H1 (cell line): ENCODE data around the gene FADS2. TPM values are rescaled to one million over a fixed set of nuclear protein-coding genes. Genes with fewer than 3 reads are reported as not detected.

Experiments
- CTCF ChIA-PET: fragments of 300-600 bp; sonication (Branson Sonifier 250); formaldehyde crosslinking; loops from one replicate; lab custom pipeline; 2021; ENCODE audit not compliant: partially characterized antibody; lab: Charles Lee
- POLR2A ChIA-PET: fragments of 300-600 bp; sonication (Branson Sonifier 250); formaldehyde crosslinking; loops from one replicate; lab custom pipeline; 2021; ENCODE audit warnings: inconsistent platforms; ENCODE audit not compliant: partially characterized antibody; lab: Charles Lee
- DNase-seq, 2 experiments: peaks; one replicate each; pipeline versions ENCODE4 v3.0.0 to v3.0.0-alpha.2; 2010 to 2022; ENCODE audit warnings: low spot score in 2 of 2, low read depth in 1 of 2, mixed read lengths in 1 of 2
- FAIRE-seq: peaks from 2 replicates; lab custom pipeline; 2011; peaks lifted over from hg19 to GRCh38; lab: Jason Lieb, UNC
- H2AFZ ChIP-seq: 2 replicates; pipeline ENCODE4 v1.8.1; 2012; ENCODE audit warnings: low read length, inconsistent platforms
- H2AK5ac ChIP-seq: 2 replicates; pipeline ENCODE4 v1.6.1; 2013; ENCODE audit warnings: low read depth, low read length
- H2BK120ac ChIP-seq: replicated peaks from 2 replicates; pipeline ENCODE3; 2013; ENCODE audit warnings: low read depth, low read length, inconsistent platforms
- H2BK12ac ChIP-seq: 2 replicates; pipeline ENCODE4 v1.6.1; 2013; ENCODE audit warnings: low read depth, low read length
- H2BK15ac ChIP-seq: 2 replicates; pipeline ENCODE4 v1.6.1; 2013; ENCODE audit warnings: low read length
- H2BK20ac ChIP-seq: 2 replicates; pipeline ENCODE4 v1.6.1; 2013; ENCODE audit warnings: low read length
- H2BK5ac ChIP-seq: 2 replicates; pipeline ENCODE4 v1.6.1; 2013; ENCODE audit warnings: low read depth, low read length
- H3K14ac ChIP-seq: 2 replicates; pipeline ENCODE4 v1.6.1; 2013; ENCODE audit warnings: inconsistent platforms; ENCODE audit not compliant: insufficient read length
- H3K18ac ChIP-seq: 2 replicates; pipeline ENCODE4 v1.6.1; 2013; ENCODE audit warnings: low read length; ENCODE audit errors: extremely low read depth
- H3K23ac ChIP-seq: 2 replicates; pipeline ENCODE4 v1.6.1; 2013; ENCODE audit warnings: inconsistent platforms; ENCODE audit not compliant: insufficient read length
- H3K23me2 ChIP-seq: 2 replicates; pipeline ENCODE4 v1.6.1; 2013; ENCODE audit warnings: low read depth, low read length
- H3K27ac ChIP-seq: 2 replicates; pipeline ENCODE4 v1.6.1; 2011; ENCODE audit warnings: low read depth, low read length, inconsistent platforms
- H3K27me3 ChIP-seq, 4 experiments: replicated peaks in 1 of 4; 1 replicate in 1 of 4; 2 replicates in 3 of 4; pipeline versions ENCODE4 v1.6.1 to v1.8.1; 2011 to 2013; ENCODE audit warnings: low read length in 3 of 4, mild to moderate bottlenecking in 3 of 4, inconsistent platforms in 2 of 4, mixed read lengths in 2 of 4, moderate library complexity in 1 of 4; ENCODE audit not compliant: control insufficient read depth in 3 of 4, insufficient read depth in 3 of 4; ENCODE audit errors: extremely low read depth in 1 of 4
- H3K36me3 ChIP-seq, 4 experiments: 2 replicates each; pipeline versions ENCODE4 v1.6.1 to v1.8.1; 2011 to 2013; ENCODE audit warnings: mild to moderate bottlenecking in 4 of 4, low read length in 3 of 4, moderate library complexity in 2 of 4, control low read depth in 1 of 4, inconsistent platforms in 1 of 4; ENCODE audit not compliant: insufficient read depth in 4 of 4, control insufficient read depth in 2 of 4
- H3K4ac ChIP-seq: replicated peaks from 2 replicates; pipeline ENCODE3; 2013; ENCODE audit warnings: low read length, low read depth, mixed read lengths, inconsistent platforms; ENCODE audit not compliant: insufficient read length
- H3K4me1 ChIP-seq, 4 experiments: replicated peaks in 1 of 4; 1 replicate in 1 of 4; 2 replicates in 3 of 4; pipeline versions ENCODE4 v1.6.1 to v1.8.1; 2011 to 2013; ENCODE audit warnings: low read length in 3 of 4, inconsistent platforms in 2 of 4, mixed read lengths in 1 of 4; ENCODE audit not compliant: insufficient read depth in 4 of 4, control insufficient read depth in 3 of 4
- H3K4me2 ChIP-seq, 2 experiments: 2 replicates each; pipeline versions ENCODE4 v1.6.1 to v1.8.1; 2011 to 2013; ENCODE audit warnings: low read depth in 2 of 2, low read length in 2 of 2, control low read depth in 1 of 2, inconsistent platforms in 1 of 2, mild to moderate bottlenecking in 1 of 2; ENCODE audit not compliant: insufficient read depth in 1 of 2
- H3K4me3 ChIP-seq, 4 experiments: fragments of 200-600, 300-600 bp in 1 of 4; sonication (generic), shearing (Covaris generic), sonication (Bioruptor Twin) in 1 of 4; 2 replicates each; pipeline versions ENCODE4 v1.5.1 to v1.8.1; 2011 to 2016; ENCODE audit warnings: low read length in 4 of 4, low read depth in 3 of 4, control low read depth in 2 of 4, inconsistent platforms in 2 of 4, mild to moderate bottlenecking in 2 of 4, mixed read lengths in 1 of 4, moderate library complexity in 1 of 4; ENCODE audit not compliant: insufficient read depth in 2 of 4; ENCODE audit errors: extremely low read depth in 1 of 4
- H3K56ac ChIP-seq: replicated peaks from 2 replicates; pipeline ENCODE3; 2013; ENCODE audit warnings: low read depth, mild to moderate bottlenecking, mixed read lengths, low read length, inconsistent platforms; ENCODE audit not compliant: insufficient read length
- H3K79me1 ChIP-seq: 2 replicates; pipeline ENCODE4 v1.6.1; 2013; ENCODE audit warnings: low read depth, low read length, control low read depth
- H3K79me2 ChIP-seq, 2 experiments: 2 replicates each; pipeline versions ENCODE4 v1.6.1 to v1.8.1; 2012 to 2013; ENCODE audit warnings: low read length in 2 of 2, mild to moderate bottlenecking in 2 of 2, inconsistent platforms in 1 of 2; ENCODE audit not compliant: insufficient read depth in 2 of 2, control insufficient read depth in 1 of 2
- H3K9ac ChIP-seq, 4 experiments: replicated peaks in 1 of 4; 1 replicate in 1 of 4; 2 replicates in 3 of 4; pipeline versions ENCODE4 v1.6.1 to v1.8.1; 2011 to 2013; ENCODE audit warnings: low read depth in 3 of 4, low read length in 3 of 4, control low read depth in 2 of 4, mild to moderate bottlenecking in 2 of 4, moderate library complexity in 2 of 4, inconsistent platforms in 1 of 4; ENCODE audit errors: extremely low read depth in 1 of 4
- H3K9me3 ChIP-seq, 2 experiments: 2 replicates each; pipeline versions ENCODE4 v1.6.1 to v1.8.1; 2012 to 2013; ENCODE audit warnings: mild to moderate bottlenecking in 2 of 2, moderate library complexity in 2 of 2, control low read depth in 1 of 2, inconsistent platforms in 1 of 2, low read depth in 1 of 2, low read length in 1 of 2, mixed read lengths in 1 of 2; ENCODE audit not compliant: insufficient read depth in 2 of 2
- H4K20me1 ChIP-seq, 2 experiments: replicated peaks in 1 of 2; 2 replicates each; pipeline versions ENCODE3 to v1.8.1; 2011 to 2013; ENCODE audit warnings: inconsistent platforms in 2 of 2, low read length in 2 of 2, mild to moderate bottlenecking in 1 of 2; ENCODE audit not compliant: insufficient read depth in 2 of 2, control insufficient read depth in 1 of 2
- H4K5ac ChIP-seq: 2 replicates; pipeline ENCODE4 v1.6.1; 2013; ENCODE audit warnings: low read length, low read depth, mixed read lengths, inconsistent platforms; ENCODE audit not compliant: insufficient read length
- H4K8ac ChIP-seq: 2 replicates; pipeline ENCODE4 v1.8.0; 2013; ENCODE audit warnings: mild to moderate bottlenecking, moderate library complexity, low read length, inconsistent platforms; ENCODE audit not compliant: insufficient read depth; ENCODE audit errors: extremely low read depth
- H4K91ac ChIP-seq: replicated peaks from 2 replicates; pipeline ENCODE3; 2013; ENCODE audit warnings: low read length, mixed read lengths, inconsistent platforms; ENCODE audit not compliant: insufficient read length
- BACH1 ChIP-seq: IDR thresholded peaks from 2 replicates; pipeline ENCODE4 v1.6.1; 2012; ENCODE audit warnings: low read length, improper control_type of control experiment
- POLR2AphosphoS5 ChIP-seq: IDR thresholded peaks from 2 replicates; pipeline ENCODE4 v1.6.1; 2011; ENCODE audit warnings: low read depth, low read length
- SP2 ChIP-seq: IDR thresholded peaks from 2 replicates; pipeline ENCODE4 v1.6.1; 2012; ENCODE audit warnings: mild to moderate bottlenecking, low read length, inconsistent platforms
- WGBS, 2 experiments: shearing (Covaris generic) in 1 of 2; methylation state at CpG; one replicate each; pipeline versions ENCODE4 v1.1.6 to v1.1.7; 2013 to 2015; ENCODE audit warnings: low lambda C conversion rate in 2 of 2, mixed read lengths in 2 of 2, inconsistent platforms in 1 of 2, low coverage in 1 of 2, missing lambda C conversion rate in 1 of 2; ENCODE audit not compliant: insufficient replicate concordance in 2 of 2, insufficient coverage in 1 of 2, insufficient read length in 1 of 2; ENCODE audit errors: extremely low coverage in 1 of 2, missing lambda C conversion rate in 1 of 2; 5-methylcytosine and 5-hydroxymethylcytosine counted together
- polyA plus RNA-seq, 7 experiments: library from polyadenylated mRNA; depleted of rRNA in 3 of 7; stranded (reverse) in 5 of 7; unstranded in 2 of 7; fragments of >200 nt in 5 of 7; fragments of 200-250 nt in 2 of 7; gene quantifications; 1 replicate in 5 of 7; 2 replicates in 1 of 7; 4 replicates in 1 of 7; pipeline versions ENCODE4 v1.2.1 to v1.2.3, GENCODE V29; 2011 to 2013; ENCODE audit warnings: missing spikeins in 2 of 7, mixed read lengths in 2 of 7
- total RNA-seq: library from RNA; stranded (reverse); fragmentation: NEBNext Ultra II Directional; extraction: Animal tissue kit (Norgen Biotek cat#: 25700); gene quantifications from 2 replicates; pipeline ENCODE4 v1.2.1, GENCODE V29; 2021

FADS2 gene
- total and polyA plus RNA-seq, 2 of the 8 experiments (the other 6 are each of a cell fraction or from before 2014, with no cell fraction given): 499 to 701 TPM

DNA sequence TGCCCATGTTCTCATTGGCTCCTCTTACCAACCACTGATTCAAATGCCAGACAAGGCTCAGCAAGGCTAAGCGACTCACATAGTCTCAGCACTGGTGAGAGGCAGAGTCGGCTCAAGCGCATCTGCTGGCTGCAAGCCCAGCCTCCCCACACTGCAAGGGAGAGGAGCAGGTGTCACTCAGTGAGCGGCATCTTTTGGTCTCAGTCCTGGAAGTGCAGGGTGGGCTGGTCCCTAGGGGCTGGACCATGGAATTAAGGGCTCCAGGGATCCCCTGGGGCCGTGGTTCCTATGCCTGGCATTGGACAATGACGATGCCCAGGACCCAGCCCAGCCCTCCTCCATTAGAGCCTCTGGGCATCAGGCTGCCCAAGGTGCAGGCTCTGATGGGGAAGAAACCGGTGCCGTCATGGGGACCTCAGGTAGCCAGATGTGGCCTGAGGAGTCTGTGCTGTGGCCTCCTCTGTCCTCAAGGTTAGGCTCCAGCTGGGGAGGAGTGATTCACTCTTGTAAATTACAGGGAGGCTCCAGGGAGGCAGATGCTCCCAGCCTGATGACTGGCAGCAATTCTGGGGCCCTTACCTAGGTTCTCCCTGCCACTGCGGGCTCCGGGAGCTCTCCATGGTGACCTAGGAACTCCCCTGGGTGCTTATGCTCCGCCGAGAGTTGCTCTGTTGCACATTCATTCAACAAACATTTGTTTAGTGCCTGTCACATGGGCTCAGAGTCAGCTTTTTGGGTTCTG, 28.0 kb downstream of the FADS2 start:
- Histone ChIP-seq H2AK5ac (no peak overlapping the region), H2BK120ac (no peak overlapping the region), H3K4ac (no peak overlapping the region), H3K23ac (no peak overlapping the region), H2BK15ac (no peak overlapping the region), H4K20me1 (peaks cover 12 to 35% of the 10 kb centered on the region in 2 experiments), H2BK20ac (no peak overlapping the region), H4K91ac (no peak overlapping the region), H3K18ac (no peak overlapping the region), H3K56ac (no peak overlapping the region), H3K4me2 (no peak overlapping the region), H4K8ac (peak overlapping the region; percentile 84), H2BK5ac (no peak overlapping the region), H3K79me1 (peaks cover 11% of the 10 kb centered on the region), H3K79me2 (no peaks in the 10 kb centered on the region), H2BK12ac (no peak overlapping the region), H3K4me1 (no peaks in the 10 kb centered on the region), H3K9me3 (no peaks in the 10 kb centered on the region), H3K9ac (no peak overlapping the region), H3K27ac (no peak overlapping the region), H3K23me2 (no peaks in the 10 kb centered on the region), H3K27me3 (no peaks in the 10 kb centered on the region), H4K5ac (no peak overlapping the region), H3K14ac (no peak overlapping the region), H3K4me3 (no peak overlapping the region), H3K36me3 (peaks cover 25 to 70% (median 62%) of the 10 kb centered on the region in 4 experiments; a peak in 7 of 8 replicates), H2AFZ (no peak overlapping the region)
- FAIRE-seq (no peak), DNase-seq (no peak)
- ChIA-PET CTCF (interaction anchor here (0.6 to 1.5 kb wide), 2 partner anchors 59 to 256 kb away, joined by 5 read pairs; no protein-coding TSS in a partner anchor), POLR2A (interaction anchor here (0.7 to 1.1 kb wide), 2 partner anchors 9 to 41 kb away, joined by 3 to 4 read pairs; no protein-coding TSS in a partner anchor)
- TF ChIP-seq POLR2AphosphoS5: peak; percentile 45; the same call in 1 of the 2 replicates
- no peak for TF ChIP-seq BACH1
- no peak for TF ChIP-seq SP2
- 90% methylated on average over 12 of the region's 12 CpGs; no CpG with 5 or more reads in 1 of the 2 experiments for WGBS, 2 experiments
